H9 (cell line): Measurements from ENCODE around the gene DAD1. TPM values are rescaled to one million over a fixed set of nuclear protein-coding genes. Genes with fewer than 3 reads are reported as not detected.

Source experiments
- DNase-seq: peaks from one replicate; pipeline ENCODE4 v3.0.0-alpha.2; 2017
- H2AFZ ChIP-seq: one replicate; pipeline ENCODE4 v1.6.1; 2013; ENCODE audit warnings: mild to moderate bottlenecking, low read length, control low read depth, moderate library complexity
- H2AK5ac ChIP-seq: 2 replicates; pipeline ENCODE4 v1.6.1; 2013; ENCODE audit warnings: low read length, control low read depth, mixed read lengths; ENCODE audit not compliant: insufficient read length
- H2BK120ac ChIP-seq: one replicate; pipeline ENCODE4 v1.6.1; 2013; ENCODE audit warnings: low read depth, mild to moderate bottlenecking, low read length, control low read depth, inconsistent platforms; ENCODE audit not compliant: poor library complexity, severe bottlenecking
- H2BK12ac ChIP-seq: 2 replicates; pipeline ENCODE4 v1.6.1; 2013; ENCODE audit warnings: low read length, control low read depth, mixed read lengths, low read depth; ENCODE audit not compliant: insufficient read length
- H2BK15ac ChIP-seq: 2 replicates; pipeline ENCODE4 v1.6.1; 2013; ENCODE audit warnings: low read depth, low read length, control low read depth
- H2BK20ac ChIP-seq: one replicate; pipeline ENCODE4 v1.6.1; 2013; ENCODE audit warnings: low read depth, mild to moderate bottlenecking, low read length, control low read depth, inconsistent platforms; ENCODE audit not compliant: poor library complexity, severe bottlenecking
- H2BK5ac ChIP-seq: 2 replicates; pipeline ENCODE4 v1.6.1; 2013; ENCODE audit warnings: low read length, control low read depth, mixed read lengths; ENCODE audit not compliant: insufficient read length
- H3K14ac ChIP-seq: 2 replicates; pipeline ENCODE4 v1.6.1; 2013; ENCODE audit warnings: low read length, control low read depth; ENCODE audit not compliant: insufficient read depth
- H3K18ac ChIP-seq: 2 replicates; pipeline ENCODE4 v1.6.1; 2013; ENCODE audit warnings: low read depth, mild to moderate bottlenecking, mixed read lengths, low read length, control low read depth; ENCODE audit not compliant: insufficient read length
- H3K23ac ChIP-seq: 2 replicates; pipeline ENCODE4 v1.6.1; 2013; ENCODE audit warnings: low read length, control low read depth, mixed read lengths, low read depth; ENCODE audit not compliant: insufficient read length
- H3K23me2 ChIP-seq: 2 replicates; pipeline ENCODE4 v1.6.1; 2013; ENCODE audit warnings: low read depth, mild to moderate bottlenecking, mixed read lengths, low read length, control low read depth; ENCODE audit not compliant: insufficient read length, poor library complexity, severe bottlenecking
- H3K27ac ChIP-seq: 2 replicates; pipeline ENCODE4 v1.5.1; 2013; ENCODE audit warnings: low read length, control low read depth, mixed read lengths, low read depth; ENCODE audit not compliant: insufficient read length
- H3K27me3 ChIP-seq: 2 replicates; pipeline ENCODE4 v1.6.1; 2013; ENCODE audit warnings: low read length, control low read depth, inconsistent platforms; ENCODE audit not compliant: insufficient read depth
- H3K4ac ChIP-seq: 2 replicates; pipeline ENCODE4 v1.6.1; 2013; ENCODE audit warnings: low read depth, mild to moderate bottlenecking, control low read depth, inconsistent platforms, low read length, moderate library complexity
- H3K4me1 ChIP-seq: 2 replicates; pipeline ENCODE4 v1.6.1; 2013; ENCODE audit warnings: low read length, control low read depth, inconsistent platforms; ENCODE audit not compliant: insufficient read depth
- H3K4me2 ChIP-seq: 2 replicates; pipeline ENCODE4 v1.6.1; 2013; ENCODE audit warnings: low read length, control low read depth, mixed read lengths; ENCODE audit not compliant: insufficient read length, insufficient read depth
- H3K56ac ChIP-seq: 2 replicates; pipeline ENCODE4 v1.6.1; 2013; ENCODE audit warnings: low read depth, mild to moderate bottlenecking, mixed read lengths, low read length, control low read depth; ENCODE audit not compliant: insufficient read length
- H3K79me1 ChIP-seq: 2 replicates; pipeline ENCODE4 v1.6.1; 2013; ENCODE audit warnings: low read depth, mild to moderate bottlenecking, moderate library complexity, low read length, control low read depth, inconsistent platforms; ENCODE audit not compliant: insufficient read depth, poor library complexity, severe bottlenecking
- H3K79me2 ChIP-seq: 2 replicates; pipeline ENCODE4 v1.6.1; 2013; ENCODE audit warnings: low read length, control low read depth, inconsistent platforms; ENCODE audit not compliant: insufficient read depth
- H3K9ac ChIP-seq: 2 replicates; pipeline ENCODE4 v1.6.1; 2013; ENCODE audit warnings: low read length, control low read depth, mixed read lengths; ENCODE audit not compliant: insufficient read length; ENCODE audit errors: extremely low read depth
- H3K9me3 ChIP-seq: one replicate; pipeline ENCODE4 v1.6.1; 2013; ENCODE audit warnings: low read depth, low read length, inconsistent platforms; ENCODE audit not compliant: control insufficient read depth
- H3T11ph ChIP-seq: one replicate; pipeline ENCODE4 v1.6.1; 2013; ENCODE audit warnings: mild to moderate bottlenecking, low read length, control low read depth, inconsistent platforms
- H4K20me1 ChIP-seq: one replicate; pipeline ENCODE4 v1.6.1; 2013; ENCODE audit not compliant: control insufficient read depth, insufficient read length, insufficient read depth
- H4K5ac ChIP-seq: 2 replicates; pipeline ENCODE4 v1.6.1; 2013; ENCODE audit warnings: low read depth, mild to moderate bottlenecking, mixed read lengths, low read length, control low read depth; ENCODE audit not compliant: insufficient read length
- H4K8ac ChIP-seq: replicated peaks from 2 replicates; pipeline ENCODE4 v1.6.1; 2013; ENCODE audit warnings: low read length, control low read depth, mixed read lengths, low read depth; ENCODE audit not compliant: insufficient read length
- H4K91ac ChIP-seq: 2 replicates; pipeline ENCODE4 v1.6.1; 2013; ENCODE audit warnings: low read depth, mild to moderate bottlenecking, moderate library complexity, mixed read lengths, low read length, control low read depth; ENCODE audit not compliant: insufficient read length
- H3K27ac Mint-ChIP-seq, 3 experiments: 2 replicates in 2 of 3; 3 replicates in 1 of 3; pipeline ENCODE4 v1.8.0; 2020 to 2021; ENCODE audit warnings: mixed read lengths in 3 of 3, mild to moderate bottlenecking in 1 of 3, moderate library complexity in 1 of 3
- H3K27me3 Mint-ChIP-seq: 2 replicates; pipeline ENCODE4 v1.8.0; 2021; ENCODE audit warnings: low read depth, mild to moderate bottlenecking, moderate library complexity, mixed read lengths
- H3K36me3 Mint-ChIP-seq, 3 experiments: 2 replicates in 2 of 3; 3 replicates in 1 of 3; pipeline ENCODE4 v1.8.0; 2020 to 2021; ENCODE audit warnings: low read depth in 3 of 3, mixed read lengths in 3 of 3; ENCODE audit not compliant: insufficient read depth in 1 of 3
- H3K4me1 Mint-ChIP-seq, 2 experiments: 2 replicates each; pipeline ENCODE4 v1.8.0; 2020; ENCODE audit warnings: mixed read lengths in 2 of 2
- H3K4me3 Mint-ChIP-seq, 2 experiments: 2 replicates in 1 of 2; 3 replicates in 1 of 2; pipeline ENCODE4 v1.8.0; 2020 to 2021; ENCODE audit warnings: mild to moderate bottlenecking in 2 of 2, mixed read lengths in 2 of 2, moderate library complexity in 1 of 2
- H3K9me3 Mint-ChIP-seq, 2 experiments: 2 replicates in 1 of 2; 3 replicates in 1 of 2; pipeline ENCODE4 v1.8.0; 2020; ENCODE audit warnings: mild to moderate bottlenecking in 2 of 2, mixed read lengths in 2 of 2, moderate library complexity in 1 of 2
- WGBS: extraction: QIAGEN DNeasy Blood & Tissue Kit; methylation state at CpG from one replicate; pipeline ENCODE4 v1.1.7; 2013; ENCODE audit warnings: missing lambda C conversion rate, low lambda C conversion rate, mixed read lengths; ENCODE audit not compliant: insufficient read length; ENCODE audit errors: extremely low coverage; 5-methylcytosine and 5-hydroxymethylcytosine counted together
- total RNA-seq: library from RNA; stranded (reverse); gene quantifications from 2 replicates; pipeline ENCODE4 v1.2.1, GENCODE V29; 2021
- TF ChIP-seq, protein P1 (sequence below): fragments of 200-600 bp; sonication (generic); conservative IDR thresholded peaks from 3 replicates; pipeline ENCODE4 v1.8.0; 2021; ENCODE audit warnings: antibody characterized with exemption, mild to moderate bottlenecking

The DAD1 gene
- total RNA-seq, 1 experiment from 2014 or later, result 127 TPM

DNA sequence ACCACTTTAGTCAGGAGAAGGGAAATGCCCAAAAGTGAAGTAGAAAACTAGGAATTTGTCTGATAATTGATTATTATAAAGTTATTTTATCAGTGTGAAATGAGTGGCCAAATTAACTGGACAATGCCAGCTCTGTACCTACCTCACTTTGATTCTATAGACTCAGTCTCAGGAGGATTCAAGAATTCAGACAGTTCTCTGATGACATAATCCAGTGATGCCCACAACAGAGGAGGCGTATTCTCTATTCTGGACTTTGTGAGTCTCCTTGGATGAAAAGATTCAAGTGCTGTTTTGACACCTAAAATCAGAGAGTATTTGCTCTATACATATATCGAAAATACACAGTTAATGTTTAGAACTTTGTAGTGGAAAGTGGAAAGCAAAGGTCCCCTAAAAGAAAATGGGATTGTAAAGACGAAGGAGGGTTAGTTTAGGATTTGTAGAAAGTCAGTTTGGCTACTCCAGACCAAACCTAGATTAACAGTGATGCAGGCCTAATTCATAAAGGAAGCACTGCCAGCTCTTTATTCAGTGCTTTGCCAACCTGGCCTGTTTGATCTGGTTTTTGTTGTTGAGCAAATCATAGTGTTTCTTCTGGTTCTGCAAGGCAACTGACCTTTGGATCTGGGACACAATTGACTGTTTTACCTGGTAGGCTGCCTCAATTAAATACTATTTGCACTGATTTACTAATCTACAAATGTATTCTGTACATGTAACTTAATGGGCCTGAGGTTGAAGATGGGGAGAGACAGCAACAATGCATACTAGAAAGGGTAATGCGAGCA lies 67.4 kb downstream of the DAD1 start:
- DNase-seq, result no peak
- Histone ChIP-seq H3K23ac (no peak overlapping the region), H2BK12ac (no peak overlapping the region), H2BK120ac (no peak overlapping the region), H3K9me3 (no peaks in the 10 kb centered on the region), H2AFZ (no peak overlapping the region), H3K27ac (no peak overlapping the region), H4K5ac (no peak overlapping the region), H3K56ac (no peak overlapping the region), H3K79me1 (no peaks in the 10 kb centered on the region), H4K8ac (no peak overlapping the region), H2BK20ac (no peak overlapping the region), H4K91ac (no peak overlapping the region), H3K4ac (no peak overlapping the region), H3K4me1 (no peaks in the 10 kb centered on the region), H3K79me2 (no peaks in the 10 kb centered on the region), H2AK5ac (no peak overlapping the region), H2BK5ac (no peak overlapping the region), H2BK15ac (no peak overlapping the region), H3K9ac (no peak overlapping the region), H4K20me1 (no peaks in the 10 kb centered on the region), H3K27me3 (no peaks in the 10 kb centered on the region), H3K18ac (no peak overlapping the region), H3T11ph (no peak overlapping the region), H3K23me2 (no peaks in the 10 kb centered on the region), H3K14ac (no peak overlapping the region), H3K4me2 (no peak overlapping the region)
- Mint-ChIP-seq H3K36me3 (peaks cover 0 to 3% (median 0%) of the 10 kb centered on the region in 3 experiments; a peak in 1 of 7 replicates), H3K27me3 (peaks cover 4% of the 10 kb centered on the region; the same call in 1 of the 2 replicates), H3K4me1 (peaks cover 13 to 15% of the 10 kb centered on the region in 2 experiments), H3K27ac (no peak overlapping the region), H3K4me3 (no peak overlapping the region), H3K9me3 (no peaks in the 10 kb centered on the region; a peak in 1 of 5 replicates)
- TF ChIP-seq, protein P1, sequence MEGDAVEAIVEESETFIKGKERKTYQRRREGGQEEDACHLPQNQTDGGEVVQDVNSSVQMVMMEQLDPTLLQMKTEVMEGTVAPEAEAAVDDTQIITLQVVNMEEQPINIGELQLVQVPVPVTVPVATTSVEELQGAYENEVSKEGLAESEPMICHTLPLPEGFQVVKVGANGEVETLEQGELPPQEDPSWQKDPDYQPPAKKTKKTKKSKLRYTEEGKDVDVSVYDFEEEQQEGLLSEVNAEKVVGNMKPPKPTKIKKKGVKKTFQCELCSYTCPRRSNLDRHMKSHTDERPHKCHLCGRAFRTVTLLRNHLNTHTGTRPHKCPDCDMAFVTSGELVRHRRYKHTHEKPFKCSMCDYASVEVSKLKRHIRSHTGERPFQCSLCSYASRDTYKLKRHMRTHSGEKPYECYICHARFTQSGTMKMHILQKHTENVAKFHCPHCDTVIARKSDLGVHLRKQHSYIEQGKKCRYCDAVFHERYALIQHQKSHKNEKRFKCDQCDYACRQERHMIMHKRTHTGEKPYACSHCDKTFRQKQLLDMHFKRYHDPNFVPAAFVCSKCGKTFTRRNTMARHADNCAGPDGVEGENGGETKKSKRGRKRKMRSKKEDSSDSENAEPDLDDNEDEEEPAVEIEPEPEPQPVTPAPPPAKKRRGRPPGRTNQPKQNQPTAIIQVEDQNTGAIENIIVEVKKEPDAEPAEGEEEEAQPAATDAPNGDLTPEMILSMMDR, result no peak
- no CpG with 5 or more reads among the region's 4 CpGs for WGBS
